ENCODE measurements around the gene LRRC56.

- TF ChIP-seq CTCF (IDR thresholded peaks at IDR 0.05) = no peak
- no peak for TF ChIP-seq POLR2AphosphoS5 (IDR thresholded peaks at IDR 0.05)
Measured at GRCh38 chr11:535210-535518, 2.2 kb upstream of the LRRC56 start.

Data from breast epithelium (tissue), 3 donors.